AG20443 (cell line): ENCODE data around the gene GFOD1.
A peak's percentile ranks its signal among the peaks of the same experiment; 100 is the strongest.
"Not testable (repeated sequence)": the region's sequence is repeated elsewhere in the genome, so short reads cannot be mapped to it uniquely, and the experiment has no call there.

Experiments
- DNase-seq: peaks from one replicate; pipeline ENCODE4 v3.0.0; 2012; ENCODE audit warnings: low spot score, mixed read lengths

The GFOD1 gene

DNA sequence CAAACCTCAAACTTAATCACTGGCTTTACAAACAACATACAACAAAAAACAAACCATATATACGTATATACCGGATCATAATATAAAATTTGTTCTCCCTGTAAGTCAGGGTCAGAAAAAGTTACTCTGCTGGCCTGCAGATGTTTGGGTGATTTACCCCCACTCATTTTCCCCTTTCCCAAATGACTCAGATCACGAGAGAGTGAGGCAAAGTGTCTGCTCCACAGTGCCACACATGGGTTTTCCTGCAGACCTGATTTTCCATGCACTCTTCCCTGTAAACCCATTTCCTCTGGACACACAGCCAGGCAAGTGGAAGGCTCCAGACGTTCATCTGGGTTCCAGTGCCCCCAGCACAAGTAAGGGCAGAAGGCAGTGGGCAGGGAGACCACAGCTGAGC lies 23.5 kb downstream of the GFOD1 start:
- DNase-seq = no peak

DNA sequence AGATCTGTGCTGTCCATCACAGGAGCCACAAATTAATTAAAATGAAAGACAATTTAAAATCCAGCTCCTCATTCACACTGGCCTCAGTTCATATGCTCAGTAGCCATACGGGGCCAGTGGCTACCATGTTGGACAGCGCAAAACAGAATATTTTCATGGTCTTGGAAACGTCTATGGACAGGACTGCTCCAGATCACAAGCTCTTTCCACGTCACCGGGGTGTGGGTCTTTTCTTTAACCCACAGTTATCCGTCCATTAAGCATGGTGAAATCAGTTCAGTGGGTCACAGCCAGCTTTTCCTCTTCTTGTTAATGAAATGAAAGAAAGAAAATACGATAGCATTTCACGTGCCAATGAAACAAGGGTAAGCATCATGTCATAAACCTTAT lies 24.1 kb downstream of the GFOD1 start:
- DNase-seq = no peak

DNA sequence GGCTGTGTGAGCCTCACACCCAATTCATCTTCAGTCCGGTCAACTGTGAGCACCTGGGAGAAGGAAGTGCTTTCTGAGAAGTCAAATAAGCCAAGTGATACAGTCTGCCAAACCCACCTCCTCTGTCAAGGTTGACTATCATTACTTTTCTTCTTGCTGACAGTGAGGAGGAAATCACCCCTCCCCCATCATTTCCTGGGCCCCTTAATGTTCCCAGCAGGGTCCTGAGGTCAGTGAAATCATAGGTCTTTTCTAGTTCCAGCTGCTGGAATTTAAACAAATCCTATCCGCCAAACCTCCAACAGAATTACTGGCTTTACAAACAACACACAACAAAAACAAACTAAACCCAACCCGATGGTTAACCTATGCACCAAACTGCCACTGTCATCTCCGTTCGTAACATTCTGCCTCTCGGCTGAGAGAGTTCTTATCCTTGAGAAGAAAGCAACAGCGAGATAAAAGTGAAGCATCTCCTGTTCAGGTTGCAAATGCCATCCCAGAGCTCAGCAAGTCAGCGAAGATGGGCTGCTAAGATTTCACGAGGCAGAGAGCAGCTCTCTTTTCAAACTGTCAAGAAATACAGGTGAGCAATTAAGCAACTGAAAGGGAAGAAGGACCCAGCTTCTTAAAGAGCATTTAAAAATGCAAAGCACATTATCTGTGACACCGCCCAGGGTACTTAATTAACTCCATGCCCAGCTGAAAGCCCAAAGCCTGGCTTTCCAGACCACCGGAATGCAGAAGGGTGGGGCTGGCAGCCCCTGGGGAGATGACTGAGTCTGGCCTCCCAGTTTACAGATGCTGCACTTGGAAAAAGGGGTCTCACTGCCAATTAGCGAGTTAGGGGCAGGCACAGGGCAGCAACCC lies 24.7 kb downstream of the GFOD1 start:
- DNase-seq = peak; percentile 78

DNA sequence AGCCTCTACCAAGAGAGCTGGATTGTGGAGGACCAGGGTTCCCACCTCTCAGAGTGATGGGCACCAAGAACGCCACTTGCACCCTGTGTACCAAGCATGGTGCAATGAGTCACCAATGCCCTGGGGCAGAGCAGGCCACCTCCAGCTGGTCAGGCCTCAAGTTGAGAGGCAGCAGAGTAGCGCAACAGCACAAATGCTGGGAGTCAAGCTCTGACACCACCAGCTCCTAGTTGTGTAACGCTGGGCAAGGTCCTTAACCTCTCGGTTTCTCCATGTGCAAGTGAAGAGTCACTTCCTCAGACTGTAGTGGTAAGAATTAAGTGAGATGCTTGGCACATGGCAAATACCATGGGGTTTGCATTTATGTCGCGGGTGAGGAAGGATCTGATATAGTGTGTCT lies 25.6 kb downstream of the GFOD1 start:
- no peak for DNase-seq

DNA sequence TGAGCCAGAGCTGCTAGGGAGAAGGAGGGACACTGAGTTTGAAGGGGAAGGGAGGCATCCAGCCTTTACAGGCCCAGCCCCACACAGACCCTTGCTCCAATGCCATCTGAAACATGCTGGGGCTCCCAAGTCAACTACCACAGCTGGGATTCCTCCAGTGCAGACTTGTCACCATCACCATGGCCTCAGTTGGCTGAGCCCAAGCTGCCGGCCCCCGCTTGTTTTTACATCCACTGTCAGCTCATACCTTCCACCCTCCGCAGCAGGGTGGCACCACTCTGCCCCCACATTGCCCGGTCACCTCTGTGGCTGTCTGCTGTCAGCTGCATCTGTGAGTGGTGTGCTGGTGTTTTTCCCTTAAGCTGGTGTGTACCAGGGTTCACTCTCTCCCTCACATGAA lies 26.1 kb downstream of the GFOD1 start:
- DNase-seq = no peak

DNA sequence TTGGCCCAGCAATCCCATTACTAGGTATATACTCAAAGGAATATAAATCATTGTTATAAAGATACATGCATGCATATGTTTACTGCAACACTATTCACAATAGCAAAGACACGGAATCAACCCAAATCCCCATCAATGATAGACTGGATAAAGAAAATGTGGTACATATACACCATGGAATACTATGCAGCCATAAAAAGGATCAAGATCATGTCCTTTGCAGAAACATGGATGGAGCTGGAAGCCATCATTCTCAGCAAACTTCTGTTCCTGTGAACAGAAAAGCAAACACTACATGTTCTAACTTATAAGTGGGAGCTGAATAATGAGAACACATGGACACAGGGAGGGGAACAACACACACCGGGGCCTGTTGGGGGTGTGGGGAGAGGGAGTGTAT lies 27.1 kb downstream of the GFOD1 start:
- DNase-seq = not testable (repeated sequence)

DNA sequence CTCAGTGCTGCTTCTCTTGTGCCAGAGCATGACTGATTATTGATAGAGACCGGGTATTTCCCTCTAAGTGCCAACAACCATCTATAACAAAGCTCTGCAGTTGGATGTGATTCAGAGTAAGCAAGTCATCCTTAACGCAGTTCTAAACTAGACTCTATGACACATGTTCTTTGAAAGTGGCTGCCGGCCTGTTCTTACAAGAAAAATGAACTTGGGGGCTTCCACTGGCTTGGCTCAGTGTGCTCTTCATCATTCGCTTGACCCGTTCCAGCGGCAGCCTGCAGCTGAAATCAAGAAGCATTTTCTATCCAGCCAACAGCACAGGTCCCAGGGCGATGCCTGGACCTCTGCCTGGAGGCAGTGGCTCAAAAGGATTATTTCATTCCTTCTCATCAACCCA lies 29.8 kb downstream of the GFOD1 start:
- peak; percentile 40 for DNase-seq

DNA sequence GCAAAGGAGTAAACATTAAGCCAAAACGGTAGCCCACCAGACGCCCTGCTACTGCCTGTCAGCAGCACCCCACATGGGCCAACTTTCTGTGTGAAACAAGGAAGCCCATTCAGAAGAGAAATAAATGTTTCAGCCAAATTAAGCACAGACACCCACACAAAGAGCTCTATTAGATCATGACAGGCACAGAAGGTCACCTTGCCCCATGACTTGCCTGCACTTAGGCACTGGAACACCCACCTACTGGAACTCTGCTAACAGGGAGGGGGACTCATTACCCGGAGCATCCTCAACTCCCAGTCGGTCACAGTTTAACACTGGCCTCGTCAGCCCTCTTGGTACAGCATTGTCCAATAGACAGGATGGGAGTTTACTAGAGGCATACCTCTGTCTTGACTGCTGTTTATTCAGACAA lies 31.8 kb downstream of the GFOD1 start:
- no peak for DNase-seq

DNA sequence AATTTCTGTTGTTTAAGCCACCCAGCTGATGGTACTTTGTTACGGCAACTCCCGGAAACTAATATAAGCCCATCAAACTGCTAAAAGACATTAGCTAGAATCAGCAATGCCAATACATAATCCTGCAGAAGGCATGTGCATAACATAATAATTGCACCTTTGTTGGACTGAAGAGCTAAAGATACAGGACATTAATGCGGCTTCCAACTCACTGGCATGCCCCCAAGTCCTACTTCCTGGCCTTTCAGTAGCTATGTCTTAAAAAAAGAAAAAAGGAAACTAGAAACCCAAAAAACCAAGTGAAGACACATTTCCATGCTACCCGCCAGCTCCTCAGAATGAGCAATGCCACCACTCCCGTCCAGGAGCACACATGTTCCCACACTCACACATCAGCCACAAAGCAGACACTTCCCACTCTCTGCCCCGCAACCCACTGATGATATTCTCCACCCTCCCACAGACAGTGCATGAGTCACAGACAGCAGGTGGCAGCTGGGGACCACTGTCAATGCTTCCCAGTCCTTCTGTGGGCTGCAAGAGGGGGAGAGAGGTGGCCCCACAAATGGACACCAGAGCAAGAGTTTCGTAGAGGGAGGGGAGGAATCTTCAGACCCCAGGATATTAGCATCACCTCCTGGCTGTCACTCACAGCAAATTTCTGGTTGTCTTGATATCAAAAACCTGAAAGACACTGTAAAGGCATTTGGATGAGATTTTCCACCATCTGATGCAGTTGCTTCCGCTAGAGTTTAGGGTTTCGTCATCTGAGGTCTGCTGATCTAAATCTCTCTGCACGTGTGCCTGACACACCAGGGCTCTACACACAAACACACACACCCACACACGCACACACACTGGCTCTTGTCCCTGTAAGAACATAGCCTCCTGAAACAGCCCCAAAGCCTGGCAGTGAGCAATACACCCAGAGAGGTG lies 32.8 kb downstream of the GFOD1 start:
- no peak for DNase-seq

DNA sequence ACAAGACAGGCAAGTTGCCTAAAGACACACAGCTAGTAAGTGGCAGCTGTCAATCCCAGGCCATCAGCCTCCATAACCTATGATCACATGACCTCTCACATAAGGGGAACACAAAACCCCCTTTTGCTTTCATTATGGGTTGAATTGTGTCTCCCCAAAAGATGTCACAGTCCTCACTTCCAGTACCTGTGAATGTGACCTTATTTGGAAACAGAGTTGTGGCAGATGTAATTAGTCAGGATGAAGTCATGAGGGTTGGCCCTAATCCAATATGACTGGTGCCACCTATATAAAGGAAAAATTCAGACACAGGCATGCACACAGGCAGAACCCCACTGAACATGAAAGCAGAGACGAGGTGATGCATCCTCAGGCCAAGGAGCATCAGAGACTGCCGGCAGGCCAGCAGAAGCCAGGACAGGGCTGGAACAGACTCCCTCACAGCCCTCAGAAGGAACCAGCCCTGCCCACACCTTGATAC lies 33.6 kb downstream of the GFOD1 start:
- DNase-seq = no peak

DNA sequence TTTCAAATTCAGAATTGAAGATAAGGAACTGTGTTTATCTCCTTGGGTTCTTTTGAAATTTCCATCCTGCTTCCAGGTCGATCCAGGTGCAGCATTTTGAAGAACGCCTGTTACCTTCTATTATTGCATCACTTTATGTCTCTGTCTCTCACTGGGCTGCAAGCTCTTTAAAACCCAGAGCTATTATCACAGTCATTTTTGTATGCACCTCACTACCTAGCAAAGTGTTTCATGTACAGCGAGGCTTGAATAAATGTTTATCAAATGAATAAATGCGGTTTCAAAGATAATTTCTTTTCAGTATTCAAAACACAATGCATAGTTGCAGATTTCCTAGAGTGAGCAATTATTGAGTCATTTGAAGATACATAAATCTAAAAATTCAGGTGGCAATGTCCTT lies 34.2 kb downstream of the GFOD1 start:
- DNase-seq = no peak

DNA sequence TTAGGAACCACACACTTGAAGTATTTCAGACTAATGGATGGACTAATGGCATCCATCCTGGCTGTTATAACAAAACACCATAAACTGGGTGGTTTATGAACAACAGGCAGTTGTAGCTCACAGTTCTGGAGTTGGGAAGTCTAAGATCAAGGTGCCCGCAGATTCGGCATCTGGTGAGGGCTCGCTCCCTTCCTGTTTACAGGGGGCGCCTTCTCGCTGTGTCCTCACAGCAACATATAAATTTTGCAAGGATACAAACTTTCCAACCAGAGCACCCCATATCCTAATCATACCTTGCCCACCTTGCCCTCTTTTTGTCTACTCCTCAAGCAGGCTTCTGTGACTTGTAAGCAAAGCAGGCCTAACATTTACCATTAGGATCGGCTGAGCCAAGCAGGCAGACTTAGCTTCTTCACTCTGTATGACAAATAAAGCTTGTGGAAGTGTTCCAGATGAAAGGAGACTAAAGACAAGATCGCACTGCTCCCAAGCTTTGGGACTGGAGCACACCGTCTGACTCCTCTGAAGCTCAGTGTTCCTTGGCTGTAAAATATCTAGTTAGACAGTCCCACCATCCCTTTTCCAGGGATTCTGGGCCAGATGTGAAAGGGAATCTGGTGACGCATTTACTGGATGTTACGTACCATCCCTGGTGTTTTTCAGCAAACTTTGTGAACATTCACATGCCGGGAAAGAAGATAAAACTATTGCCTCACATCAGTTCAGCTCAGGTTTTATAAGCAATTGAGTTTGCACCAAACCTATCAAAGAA lies 34.9 kb downstream of the GFOD1 start:
- no peak for DNase-seq

DNA sequence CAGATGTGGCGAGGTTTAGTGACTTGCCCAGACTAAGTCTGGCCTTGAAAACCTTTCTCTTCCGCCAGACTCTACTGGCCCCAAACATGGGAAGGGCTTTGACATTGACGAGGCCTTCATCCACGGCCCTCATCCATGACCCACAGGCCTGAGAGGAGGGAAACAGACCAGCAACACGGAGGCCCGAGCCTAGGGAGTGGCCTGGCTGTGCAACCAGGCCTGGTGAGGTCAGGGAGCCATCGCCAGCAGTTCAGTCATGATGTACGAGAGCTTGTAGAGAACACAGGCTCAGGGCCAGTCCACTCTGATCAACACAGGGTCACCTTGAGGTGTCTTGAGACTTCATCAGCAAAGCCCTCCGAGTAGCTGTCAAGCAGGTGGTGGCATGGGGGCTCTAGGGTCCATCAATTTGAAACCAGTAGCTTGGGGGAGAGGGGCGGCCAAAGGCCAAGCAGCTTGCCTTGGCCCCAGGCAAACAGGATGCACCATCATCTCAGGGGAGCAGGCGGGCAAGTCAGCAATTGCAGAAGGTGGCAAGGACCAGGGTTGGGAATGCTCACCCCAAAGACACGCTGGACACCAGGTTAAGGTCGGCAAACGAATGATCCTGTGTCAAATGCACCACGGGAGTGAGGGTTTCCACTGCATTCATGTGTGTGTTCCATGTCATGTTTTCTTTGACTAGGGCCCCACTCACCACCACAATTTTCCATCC lies 36.1 kb downstream of the GFOD1 start:
- DNase-seq = no peak

DNA sequence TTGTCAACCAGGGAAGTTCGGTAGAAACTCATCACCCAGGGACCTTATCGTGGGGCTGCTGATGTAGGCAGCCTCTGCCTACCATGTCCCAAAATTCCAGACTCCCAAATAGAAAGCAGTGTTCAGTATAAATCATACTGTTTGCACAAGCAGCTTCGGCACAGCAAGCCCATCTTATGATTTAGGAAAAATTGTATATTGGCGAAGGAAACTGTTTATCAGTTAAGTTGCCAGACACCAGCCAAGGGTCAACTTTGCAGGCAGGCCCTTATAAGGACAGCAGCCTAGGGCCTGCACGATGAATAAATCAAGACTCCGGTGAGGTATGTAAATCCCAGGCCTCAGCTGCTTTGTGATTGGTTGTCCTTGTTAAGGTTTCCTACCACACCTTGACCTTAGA lies 36.8 kb downstream of the GFOD1 start:
- DNase-seq = no peak

DNA sequence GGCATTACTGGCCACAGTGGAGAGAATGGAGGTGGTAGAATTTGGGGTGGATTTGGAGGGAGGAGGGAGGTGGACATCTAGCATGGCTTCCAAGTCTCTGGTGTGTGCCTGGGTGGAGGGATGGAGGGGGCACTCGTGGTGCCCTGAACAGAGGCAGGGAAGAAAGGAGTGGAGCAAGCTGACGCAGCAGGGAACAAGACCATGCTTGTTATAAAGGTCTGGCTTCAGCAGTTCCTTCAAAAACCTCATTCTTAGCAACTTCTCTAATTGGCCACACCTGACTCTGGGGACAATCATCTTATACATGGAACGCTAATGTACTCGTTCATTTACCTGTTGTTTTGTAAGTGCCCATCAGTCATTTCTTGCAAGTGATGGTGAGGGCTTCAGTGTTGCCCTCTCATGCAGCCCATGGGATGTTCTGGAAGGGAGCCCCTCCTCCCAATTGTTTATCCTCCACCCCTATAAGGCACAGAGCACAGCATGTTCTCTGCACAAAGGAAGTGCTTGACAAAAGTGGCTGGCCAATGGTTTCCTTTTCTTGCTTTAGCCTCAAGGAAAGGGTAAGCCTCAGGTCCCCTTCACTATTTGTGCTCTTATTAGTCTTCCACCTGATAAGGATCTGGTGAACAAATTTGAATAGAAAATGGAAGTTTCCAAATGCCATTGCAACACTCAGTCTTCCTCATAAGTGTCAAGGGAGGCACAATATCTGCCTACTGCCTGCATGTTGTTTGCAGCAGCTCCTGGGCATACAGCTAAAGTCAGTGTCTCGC lies 39.3 kb downstream of the GFOD1 start:
- DNase-seq = no peak

DNA sequence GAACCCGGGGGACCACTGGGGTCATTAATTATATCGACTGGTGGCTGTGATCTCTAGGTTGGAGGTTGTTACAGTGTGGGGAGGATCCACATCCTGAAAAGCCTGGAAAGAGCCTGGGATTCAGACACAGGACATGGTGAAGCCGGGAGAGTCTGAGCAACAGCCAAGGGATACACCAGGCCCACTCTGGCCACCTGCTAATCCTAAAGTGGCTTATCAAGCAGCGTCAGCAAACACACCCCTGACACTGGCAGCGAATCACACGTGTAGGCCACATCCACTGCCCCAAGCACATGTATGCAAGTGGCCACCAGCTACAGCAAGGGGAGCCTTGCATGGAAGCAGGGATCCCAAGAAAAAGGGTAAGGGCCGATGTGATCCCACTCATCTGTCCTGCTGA lies 41.0 kb downstream of the GFOD1 start:
- DNase-seq = no peak

DNA sequence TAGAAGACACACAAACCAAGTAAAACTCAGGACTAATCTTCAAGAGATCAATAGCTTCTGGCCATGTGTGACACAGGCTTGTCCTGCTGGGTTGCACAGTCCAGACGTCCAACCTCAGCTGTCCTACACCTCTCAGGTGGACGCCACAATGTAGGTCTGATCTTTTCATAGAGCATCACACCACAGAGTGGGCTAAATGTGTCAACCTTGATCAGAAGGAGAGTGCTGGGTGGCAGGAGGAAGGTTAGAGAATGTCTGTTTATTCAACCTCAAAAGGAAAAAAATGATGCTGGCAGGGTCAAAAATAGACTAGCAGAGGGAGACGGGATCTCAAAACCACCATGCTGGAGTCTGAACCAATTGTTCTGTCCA lies 41.7 kb downstream of the GFOD1 start:
- DNase-seq = no peak

DNA sequence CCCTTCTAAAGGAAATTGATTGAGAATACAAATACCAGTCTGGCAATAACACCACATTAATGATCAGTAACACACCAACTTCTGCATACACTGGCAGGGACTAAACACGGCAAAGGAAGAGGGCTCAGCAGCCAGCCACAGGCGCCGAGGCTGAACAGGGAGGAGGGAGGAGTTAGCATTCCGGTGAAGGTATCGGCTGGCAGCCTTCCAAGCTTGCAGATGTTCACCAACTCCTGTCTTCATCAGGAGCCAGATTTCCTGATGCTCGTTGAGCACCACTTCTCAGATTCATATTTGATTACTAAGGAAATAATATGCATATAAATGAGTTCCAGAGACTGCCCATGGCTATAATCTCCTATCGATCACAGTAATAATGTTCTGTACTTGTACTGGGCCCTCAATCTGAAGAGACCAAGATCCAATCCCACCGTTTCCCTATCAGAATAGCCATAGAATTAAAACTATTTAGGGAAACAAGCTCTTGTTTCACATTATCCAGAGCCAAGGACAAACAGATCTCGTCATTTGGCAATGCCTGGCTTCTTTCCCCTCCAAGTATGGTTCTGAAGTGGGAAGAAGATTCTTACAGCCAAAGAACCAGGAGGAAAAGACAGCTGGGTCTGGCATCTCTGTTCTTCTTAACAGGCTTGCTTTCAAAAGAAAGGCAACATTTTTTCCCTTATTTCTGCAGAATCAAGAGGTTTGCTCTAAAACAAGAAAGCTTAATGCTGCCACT lies 42.2 kb downstream of the GFOD1 start:
- DNase-seq = no peak

DNA sequence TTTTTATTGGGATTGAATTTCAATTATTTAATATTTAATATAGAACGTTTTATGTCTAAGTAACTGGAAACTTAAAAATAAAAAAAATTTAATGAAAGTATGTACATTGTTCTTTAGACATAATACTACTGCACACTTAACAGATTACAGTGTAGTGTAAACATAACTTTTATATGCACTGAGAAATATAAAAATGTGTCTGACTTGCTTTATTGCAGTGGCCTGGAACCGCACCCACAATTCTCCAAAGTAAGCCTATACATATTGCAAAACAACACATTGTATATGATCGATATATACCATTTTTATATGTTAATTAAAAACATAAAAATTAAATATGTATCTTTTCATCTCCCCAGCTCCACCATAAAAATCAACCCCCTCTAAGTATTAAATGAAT lies 42.8 kb downstream of the GFOD1 start:
- no peak for DNase-seq

DNA sequence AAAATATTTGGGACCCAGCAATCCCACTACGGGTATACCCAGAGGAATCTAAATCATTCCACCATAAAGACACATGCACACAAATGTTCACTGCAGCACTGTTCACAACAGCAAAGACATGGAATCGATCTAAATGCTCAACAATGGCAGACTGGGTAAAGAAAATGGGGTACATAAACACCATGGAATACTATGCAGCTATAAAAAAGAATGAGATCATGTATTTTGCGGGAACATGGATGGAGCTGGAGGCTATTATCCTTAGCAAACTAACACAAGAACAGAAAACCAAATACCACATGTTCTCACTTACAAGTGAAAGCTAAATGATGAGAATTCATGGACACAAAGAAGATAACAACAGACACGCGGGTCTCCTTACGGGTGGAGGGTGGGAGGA lies 43.4 kb downstream of the GFOD1 start:
- DNase-seq = not testable (repeated sequence)
